ENCODE data around the gene ACACB.
"Not testable (repeated sequence)": the region's sequence is repeated elsewhere in the genome, so short reads cannot be mapped to it uniquely, and the experiment has no call there.

Gene ACACB

GRCh38 chr12:109147954-109148353, 31.6 kb downstream of the ACACB start:
- no peak for DNase-seq

GRCh38 chr12:109150124-109150640, 33.8 kb downstream of the ACACB start:
- no peak for DNase-seq

GRCh38 chr12:109151457-109151856, 35.1 kb downstream of the ACACB start:
- DNase-seq, result no peak

- peak in 1 of 2 donors; percentile 3 for DNase-seq
These were observed 37.5 kb downstream of the ACACB start for GRCh38 chr12:109153821-109154441.

- DNase-seq, result peak; percentile 76 to 77
These were observed 38.4 kb downstream of the ACACB start for GRCh38 chr12:109154451-109155438.

- DNase-seq, result no peak
These were observed 39.6 kb downstream of the ACACB start for GRCh38 chr12:109156036-109156435.

GRCh38 chr12:109156586-109156985, 40.2 kb downstream of the ACACB start:
- no peak for DNase-seq

GRCh38 chr12:109157986-109158385, 41.6 kb downstream of the ACACB start:
- no peak for DNase-seq

GRCh38 chr12:109160433-109160832, 44.0 kb downstream of the ACACB start:
- no peak for DNase-seq

- no peak for DNase-seq
These were observed 44.5 kb downstream of the ACACB start for GRCh38 chr12:109160873-109161272.

GRCh38 chr12:109162551-109162950, 46.2 kb downstream of the ACACB start:
- no peak for DNase-seq

- DNase-seq, result no peak
These were observed 46.8 kb downstream of the ACACB start for GRCh38 chr12:109163167-109163566.

GRCh38 chr12:109165599-109165998, 49.2 kb downstream of the ACACB start:
- no peak for DNase-seq

GRCh38 chr12:109166371-109166770, 50.0 kb downstream of the ACACB start:
- no peak for DNase-seq

GRCh38 chr12:109167781-109168180, 51.4 kb downstream of the ACACB start:
- DNase-seq, result no peak

- DNase-seq, result no peak
These were observed 52.9 kb downstream of the ACACB start for GRCh38 chr12:109169262-109169661.

- DNase-seq, result no peak
These were observed 53.3 kb downstream of the ACACB start for GRCh38 chr12:109169686-109170085.

GRCh38 chr12:109170324-109170723, 53.9 kb downstream of the ACACB start:
- no peak for DNase-seq

GRCh38 chr12:109172787-109173186, 56.4 kb downstream of the ACACB start:
- not testable (repeated sequence) for DNase-seq

GRCh38 chr12:109173443-109174240, 57.3 kb downstream of the ACACB start:
- no peak for DNase-seq

- DNase-seq, result no peak
These were observed 58.1 kb downstream of the ACACB start for GRCh38 chr12:109174468-109174867.

- DNase-seq, result no peak
These were observed 62.1 kb downstream of the ACACB start for GRCh38 chr12:109178532-109178931.

GRCh38 chr12:109179927-109180326, 63.5 kb downstream of the ACACB start:
- no peak for DNase-seq

Data from activated CD4-positive, alpha-beta T cell treated with anti-CD3 and anti-CD28 coated beads for 4 hours (primary cell).